SK-N-SH (cell line): Measurements from ENCODE around the gene RELB. TPM values are rescaled to one million over a fixed set of nuclear protein-coding genes. Genes with fewer than 3 reads are reported as not detected.

ENCODE experiments used
- CTCF ChIA-PET: fragments of 300-600, 350-600 bp; formaldehyde crosslinking; extraction: SDS; loops from one replicate; lab custom pipeline; 2021; lab: Yijun Ruan, JAX
- POLR2A ChIA-PET: fragments of 350-600 bp; sonication (Branson Sonifier 250); formaldehyde crosslinking; extraction: SDS; loops from one replicate; lab custom pipeline; 2020; ENCODE audit warnings: antibody characterized with exemption, inconsistent platforms; lab: Yijun Ruan, JAX
- DNase-seq: peaks from one replicate; pipeline ENCODE4 v3.0.0; 2012
- H2AFZ ChIP-seq: fragments of 200-600 bp; sonication (generic); 2 replicates; pipeline ENCODE4 v1.8.1; 2016; ENCODE audit warnings: antibody characterized with exemption, mild to moderate bottlenecking, low read depth
- H3F3A ChIP-seq: fragments of 200-600 bp; sonication (generic); replicated peaks from 2 replicates; pipeline ENCODE3; 2016; ENCODE audit warnings: antibody characterized with exemption, mild to moderate bottlenecking; ENCODE audit not compliant: insufficient read depth
- H3K27ac ChIP-seq, 2 experiments: fragments of 200-500 bp in 1 of 2; fragments of 200-600 bp in 1 of 2; sonication (Bioruptor generic) in 1 of 2; sonication (generic), shearing (Covaris generic) in 1 of 2; 2 replicates each; pipeline versions ENCODE4 v1.5.1 to v1.6.1; 2014 to 2016; ENCODE audit warnings: low read depth in 2 of 2, inconsistent platforms in 1 of 2, low read length in 1 of 2, mild to moderate bottlenecking in 1 of 2, mixed read lengths in 1 of 2
- H3K27me3 ChIP-seq: fragments of 200-600 bp; sonication (generic), shearing (Covaris generic); 2 replicates; pipeline ENCODE4 v1.6.1; 2016; ENCODE audit warnings: mixed run types; ENCODE audit not compliant: insufficient read depth
- H3K36me3 ChIP-seq, 2 experiments: fragments of 200-500 bp in 1 of 2; fragments of 200-600 bp in 1 of 2; sonication (Bioruptor generic) in 1 of 2; sonication (generic) in 1 of 2; replicated peaks in 1 of 2; 2 replicates each; pipeline versions ENCODE3 to v1.5.1; 2014 to 2016; ENCODE audit warnings: low read length in 1 of 2, mild to moderate bottlenecking in 1 of 2; ENCODE audit not compliant: insufficient read depth in 2 of 2, control insufficient read depth in 1 of 2
- H3K4me1 ChIP-seq, 2 experiments: fragments of 200-500 bp in 1 of 2; fragments of 200-600 bp in 1 of 2; sonication (Bioruptor generic) in 1 of 2; sonication (generic), shearing (Covaris generic) in 1 of 2; 2 replicates each; pipeline versions ENCODE4 v1.5.1 to v1.6.1; 2014 to 2016; ENCODE audit warnings: low read depth in 1 of 2, low read length in 1 of 2, mixed run types in 1 of 2; ENCODE audit not compliant: insufficient read depth in 2 of 2, control insufficient read depth in 1 of 2
- H3K4me2 ChIP-seq: fragments of 200-600 bp; sonication (generic), shearing (Covaris generic); 2 replicates; pipeline ENCODE4 v1.6.1; 2017; ENCODE audit warnings: mixed run types
- H3K4me3 ChIP-seq, 2 experiments: fragments of 200-500 bp in 1 of 2; fragments of 200-600 bp in 1 of 2; sonication (Bioruptor generic) in 1 of 2; sonication (generic), shearing (Covaris generic) in 1 of 2; 2 replicates each; pipeline versions ENCODE4 v1.5.1 to v1.8.1; 2014 to 2016; ENCODE audit warnings: low read depth in 2 of 2, inconsistent platforms in 1 of 2, low read length in 1 of 2, mild to moderate bottlenecking in 1 of 2, mixed read lengths in 1 of 2, moderate library complexity in 1 of 2
- H3K79me2 ChIP-seq: fragments of 200-600 bp; sonication (generic); 2 replicates; pipeline ENCODE4 v1.8.1; 2017; ENCODE audit warnings: mild to moderate bottlenecking; ENCODE audit not compliant: insufficient read depth
- H3K9ac ChIP-seq: fragments of 200-600 bp; sonication (generic); 2 replicates; pipeline ENCODE4 v1.6.1; 2017; ENCODE audit warnings: mixed run types
- H3K9me2 ChIP-seq: fragments of 200-600 bp; sonication (generic); 2 replicates; pipeline ENCODE4 v1.6.1; 2017; ENCODE audit warnings: mixed run types
- H3K9me3 ChIP-seq: fragments of 200-600 bp; sonication (generic); 2 replicates; pipeline ENCODE4 v1.6.1; 2017; ENCODE audit warnings: mixed run types, mild to moderate bottlenecking, moderate library complexity
- H4K20me1 ChIP-seq: fragments of 200-600 bp; sonication (generic); 2 replicates; pipeline ENCODE4 v1.6.1; 2017; ENCODE audit warnings: mild to moderate bottlenecking, mixed run types; ENCODE audit not compliant: insufficient read depth
- ELF1 ChIP-seq: IDR thresholded peaks from 2 replicates; pipeline ENCODE4 v1.4.0; 2012
- EP300 ChIP-seq, 2 experiments: IDR thresholded peaks; 2 replicates each; pipeline versions ENCODE4 v1.4.0 to v1.6.1; 2012; ENCODE audit warnings: borderline replicate concordance in 1 of 2, low read depth in 1 of 2, low read length in 1 of 2
- FOXM1 ChIP-seq: IDR thresholded peaks from 2 replicates; pipeline ENCODE4 v1.4.0; 2012; ENCODE audit warnings: low read depth, mild to moderate bottlenecking
- NRF1 ChIP-seq: IDR thresholded peaks from 2 replicates; pipeline ENCODE4 v1.6.1; 2012; ENCODE audit warnings: low read depth, mild to moderate bottlenecking, low read length
- TAF1 ChIP-seq: IDR thresholded peaks from 2 replicates; pipeline ENCODE4 v1.6.1; 2012; ENCODE audit warnings: low read depth, mild to moderate bottlenecking, low read length, moderate library complexity, borderline replicate concordance
- TCF12 ChIP-seq: IDR thresholded peaks from 2 replicates; pipeline ENCODE4 v1.4.0; 2012
- WGBS: methylation state at CpG from one replicate; pipeline ENCODE4 v1.1.6; 2017; ENCODE audit warnings: low lambda C conversion rate; 5-methylcytosine and 5-hydroxymethylcytosine counted together
- polyA plus RNA-seq, 3 experiments: library from polyadenylated mRNA; depleted of rRNA; stranded (reverse); fragments of >200 nt; gene quantifications; 2 replicates each; pipeline ENCODE4 v1.2.3, GENCODE V29; 2012
- TF ChIP-seq, protein P1 (sequence below): fragments of 150-350 bp; IDR thresholded peaks from 2 replicates; pipeline ENCODE4 v1.6.1; 2016; ENCODE audit warnings: mild to moderate bottlenecking, low read depth, low read length
- TF ChIP-seq, protein P2 (sequence below): fragments of 150-350 bp; IDR thresholded peaks from 2 replicates; pipeline ENCODE4 v1.6.1; 2017; ENCODE audit warnings: antibody characterized with exemption, low read length, low read depth, borderline replicate concordance

The RELB gene
- polyA plus RNA-seq, 1 of the 3 experiments (the other 2 are of a cell fraction), result 12.6 TPM

DNA sequence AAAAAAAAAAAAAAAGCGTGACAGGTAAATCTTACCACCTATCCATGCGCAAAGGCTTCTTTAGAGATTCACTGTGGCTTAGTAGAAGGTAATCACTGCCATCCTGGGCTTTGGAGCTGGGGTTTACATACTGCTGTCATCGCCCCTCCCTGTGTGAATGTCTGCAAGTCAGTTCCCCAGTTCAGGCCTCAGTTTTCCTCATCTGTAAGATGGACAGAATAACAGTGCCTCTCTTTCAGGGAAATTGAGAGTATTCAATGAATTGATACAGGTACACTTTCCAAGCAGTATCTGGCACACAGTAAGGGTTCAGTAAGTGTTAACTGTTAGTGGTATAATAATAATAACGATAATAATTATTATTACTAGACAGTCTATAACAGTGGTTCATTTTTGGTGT, 2.2 kb downstream of the RELB start (continued):
- TF ChIP-seq, protein P1, sequence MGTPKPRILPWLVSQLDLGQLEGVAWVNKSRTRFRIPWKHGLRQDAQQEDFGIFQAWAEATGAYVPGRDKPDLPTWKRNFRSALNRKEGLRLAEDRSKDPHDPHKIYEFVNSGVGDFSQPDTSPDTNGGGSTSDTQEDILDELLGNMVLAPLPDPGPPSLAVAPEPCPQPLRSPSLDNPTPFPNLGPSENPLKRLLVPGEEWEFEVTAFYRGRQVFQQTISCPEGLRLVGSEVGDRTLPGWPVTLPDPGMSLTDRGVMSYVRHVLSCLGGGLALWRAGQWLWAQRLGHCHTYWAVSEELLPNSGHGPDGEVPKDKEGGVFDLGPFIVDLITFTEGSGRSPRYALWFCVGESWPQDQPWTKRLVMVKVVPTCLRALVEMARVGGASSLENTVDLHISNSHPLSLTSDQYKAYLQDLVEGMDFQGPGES, result no peak
- TF ChIP-seq EP300 (IDR thresholded peaks at IDR 0.05; ENCODE audit: borderline replicate concordance in 1 of 2, low read depth in 1 of 2, low read length in 1 of 2) (no peak), FOXM1 (no peak)
- TF ChIP-seq, protein P2, sequence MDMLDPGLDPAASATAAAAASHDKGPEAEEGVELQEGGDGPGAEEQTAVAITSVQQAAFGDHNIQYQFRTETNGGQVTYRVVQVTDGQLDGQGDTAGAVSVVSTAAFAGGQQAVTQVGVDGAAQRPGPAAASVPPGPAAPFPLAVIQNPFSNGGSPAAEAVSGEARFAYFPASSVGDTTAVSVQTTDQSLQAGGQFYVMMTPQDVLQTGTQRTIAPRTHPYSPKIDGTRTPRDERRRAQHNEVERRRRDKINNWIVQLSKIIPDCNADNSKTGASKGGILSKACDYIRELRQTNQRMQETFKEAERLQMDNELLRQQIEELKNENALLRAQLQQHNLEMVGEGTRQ, result no peak
- TF ChIP-seq, all 33 proteins: peak for 0

DNA sequence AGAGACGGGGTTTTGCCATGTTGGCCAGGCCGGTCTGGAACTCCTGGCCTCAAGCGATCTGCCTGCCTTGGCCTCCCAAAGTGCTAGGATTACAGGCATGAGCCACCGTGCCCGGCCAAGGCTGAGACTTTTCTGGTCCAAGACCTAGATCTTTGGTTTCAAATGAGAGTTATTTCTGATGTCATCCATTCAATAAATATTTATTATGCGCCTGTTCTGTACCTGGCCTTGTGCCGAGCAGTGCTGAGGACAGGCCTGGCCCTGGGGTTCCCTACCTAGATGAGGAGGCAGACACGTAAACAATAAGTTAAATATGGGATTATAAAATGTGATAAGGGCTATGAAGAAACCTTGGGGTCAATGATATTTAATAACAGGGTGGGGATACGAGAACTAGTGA, 4.5 kb downstream of the RELB start:
- H3K9ac ChIP-seq, result no peak overlapping the region
- TF ChIP-seq TCF12 (no peak), NRF1 (no peak), TAF1 (no peak)
- WGBS, result 97% methylated on average over 9 of the region's 9 CpGs
- no peaks in the 10 kb centered on the region for H3K9me3 ChIP-seq
- peaks cover 0 to 3% of the 10 kb centered on the region in 2 experiments; a peak in 1 of 4 replicates for H3K4me1 ChIP-seq
- H3K27ac ChIP-seq, result no peak overlapping the region
- H3K79me2 ChIP-seq, result peaks cover 8% of the 10 kb centered on the region; the same call in 1 of the 2 replicates
- H3F3A ChIP-seq, result no peaks in the 10 kb centered on the region
- peaks cover 0 to 6% of the 10 kb centered on the region in 2 experiments for H3K36me3 ChIP-seq
- DNase-seq, result no peak
- POLR2A ChIA-PET, result no interaction called here
- CTCF ChIA-PET, result no interaction called here
- H3K9me2 ChIP-seq, result no peaks in the 10 kb centered on the region
- H3K4me2 ChIP-seq, result no peak overlapping the region
- no peaks in the 10 kb centered on the region for H4K20me1 ChIP-seq
- no peak overlapping the region for H3K4me3 ChIP-seq
- no peaks in the 10 kb centered on the region for H3K27me3 ChIP-seq
- H2AFZ ChIP-seq, result no peak overlapping the region

DNA sequence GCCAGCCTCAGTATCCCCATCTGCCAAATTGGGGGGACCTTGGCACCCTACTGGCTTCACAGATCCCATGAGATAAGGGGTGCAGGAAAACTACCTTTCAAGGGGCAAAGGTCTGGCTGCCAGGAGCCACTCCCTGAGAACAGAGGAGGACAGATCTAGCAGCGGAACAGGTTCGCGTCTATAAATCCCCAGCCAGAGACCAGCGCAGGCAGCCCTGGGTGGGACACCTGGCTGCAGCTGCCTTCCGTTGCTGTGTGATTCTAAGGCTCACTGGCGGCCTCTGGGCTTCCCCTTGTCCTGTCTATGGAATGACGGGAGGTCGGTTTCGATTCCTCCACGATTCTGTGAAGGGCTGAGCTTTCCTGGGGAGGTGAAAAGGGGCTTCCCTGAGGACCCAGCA, 7.3 kb downstream of the RELB start:
- Histone ChIP-seq H3K9me2 (no peaks in the 10 kb centered on the region), H3K36me3 (peaks cover 0 to 6% of the 10 kb centered on the region in 2 experiments), H3K79me2 (no peaks in the 10 kb centered on the region), H2AFZ (no peak overlapping the region), H3K27me3 (no peaks in the 10 kb centered on the region), H3K4me3 (no peak overlapping the region), H3K4me2 (no peak overlapping the region), H3K27ac (no peak overlapping the region), H3F3A (no peaks in the 10 kb centered on the region), H4K20me1 (no peaks in the 10 kb centered on the region), H3K4me1 (no peaks in the 10 kb centered on the region), H3K9me3 (no peaks in the 10 kb centered on the region), H3K9ac (no peak overlapping the region)
- WGBS, result 92% methylated on average over 6 of the region's 10 CpGs
- CTCF ChIA-PET, result no interaction called here
- POLR2A ChIA-PET, result no interaction called here
- TF ChIP-seq NRF1 (no peak), ELF1 (no peak)
- no peak for DNase-seq
